ENCODE measurements around the gene SCNN1A.

Gene SCNN1A

GRCh38 chr12:6301721-6302120, 73.6 kb downstream of the SCNN1A start:
- in situ Hi-C loops (cut with HindIII; ENCODE audit: low sequenced_read_pairs) = no loop called here

GRCh38 chr12:6297170-6297569, 78.2 kb downstream of the SCNN1A start:
- in situ Hi-C loops (cut with HindIII; ENCODE audit: low sequenced_read_pairs) = no loop called here

Measured in endothelial cell of hepatic sinusoid (primary cell).